GM21515 (cell line): ENCODE measurements around the gene C11orf52.

Experiments used
- ATAC-seq: cut with Tn5 transposase; IDR thresholded peaks from one replicate; pipeline ENCODE4 v1.9.1; 2021; ENCODE audit not compliant: unreplicated experiment

The C11orf52 gene

DNA sequence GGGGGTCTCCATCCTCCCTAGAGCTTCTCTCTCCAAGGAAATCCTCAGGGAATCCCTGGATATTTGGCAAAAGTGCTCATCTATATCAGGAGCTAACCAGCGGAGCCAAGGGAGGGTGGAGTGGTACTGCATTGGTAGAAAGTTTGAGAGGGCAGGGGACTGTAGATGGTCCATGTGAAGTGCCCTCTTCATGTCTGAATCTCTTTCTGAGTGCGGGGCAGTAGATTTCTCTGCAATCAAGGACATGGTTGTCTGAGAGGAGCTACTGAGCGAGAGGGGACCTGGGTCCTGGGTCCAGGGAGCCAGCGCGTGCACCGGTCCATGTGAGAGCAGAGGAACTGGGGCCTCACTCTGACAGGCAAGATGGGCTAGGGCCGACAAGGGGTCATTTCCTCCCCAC, 19.1 kb downstream of the C11orf52 start:
- no peak for ATAC-seq

DNA sequence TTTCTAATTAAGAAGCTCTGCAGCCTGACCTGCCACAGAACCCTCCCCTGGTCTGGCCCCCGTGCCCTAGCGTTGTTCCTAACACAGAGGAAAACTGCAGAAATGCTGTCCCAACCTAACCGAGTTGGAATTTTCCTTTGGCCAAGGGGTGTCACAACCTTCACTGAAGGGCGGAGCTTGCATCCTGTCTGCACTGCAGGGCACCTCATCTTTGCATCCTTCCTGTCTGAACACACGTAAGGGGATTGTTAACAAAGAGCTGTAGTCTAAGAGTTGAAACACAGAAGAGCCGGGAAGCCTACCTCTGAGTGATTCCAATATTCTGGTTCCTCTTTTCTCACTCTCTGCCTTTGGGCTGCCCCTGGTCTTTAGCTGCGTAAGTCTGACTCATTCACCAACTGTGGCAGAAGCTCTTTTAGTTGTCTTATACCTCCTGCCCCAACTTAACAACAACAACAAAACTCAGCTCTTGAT, 20.0 kb downstream of the C11orf52 start:
- peak; percentile 85 for ATAC-seq

DNA sequence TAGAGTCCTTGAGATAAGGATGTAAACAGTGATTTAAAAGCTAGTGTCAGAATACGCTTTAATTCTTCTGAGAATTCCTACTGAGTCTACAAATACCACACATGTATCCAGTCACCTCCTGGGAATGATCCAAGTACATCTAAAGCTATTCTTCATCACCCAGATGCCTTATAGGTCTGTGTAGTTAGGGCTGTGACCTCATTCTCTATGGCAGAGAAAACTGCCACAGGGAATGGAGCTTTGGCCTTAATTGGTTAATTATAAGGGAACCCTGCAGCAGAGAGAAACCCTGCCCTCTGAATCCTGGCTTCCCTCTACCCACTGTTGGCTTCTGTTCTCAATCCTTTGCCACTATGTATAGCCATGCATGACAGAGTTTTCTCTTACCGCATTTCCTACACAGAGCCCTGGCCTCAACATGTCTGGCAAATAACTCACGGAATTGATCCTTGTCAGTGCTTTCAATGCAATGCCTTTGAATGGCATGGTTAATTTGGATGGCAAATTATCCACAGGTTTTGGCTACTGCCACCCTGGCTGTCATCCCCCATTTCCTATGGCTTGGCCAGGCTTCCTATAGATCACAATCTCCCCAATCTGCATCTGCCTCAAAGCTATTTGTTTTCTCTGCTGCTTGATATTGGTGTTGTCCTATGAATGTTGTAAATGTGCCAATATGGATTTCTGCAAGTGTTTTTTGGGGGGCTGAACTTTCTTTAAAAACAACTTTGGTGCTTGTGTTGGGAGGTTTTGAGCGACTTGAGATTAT, 21.3 kb downstream of the C11orf52 start:
- no peak for ATAC-seq

DNA sequence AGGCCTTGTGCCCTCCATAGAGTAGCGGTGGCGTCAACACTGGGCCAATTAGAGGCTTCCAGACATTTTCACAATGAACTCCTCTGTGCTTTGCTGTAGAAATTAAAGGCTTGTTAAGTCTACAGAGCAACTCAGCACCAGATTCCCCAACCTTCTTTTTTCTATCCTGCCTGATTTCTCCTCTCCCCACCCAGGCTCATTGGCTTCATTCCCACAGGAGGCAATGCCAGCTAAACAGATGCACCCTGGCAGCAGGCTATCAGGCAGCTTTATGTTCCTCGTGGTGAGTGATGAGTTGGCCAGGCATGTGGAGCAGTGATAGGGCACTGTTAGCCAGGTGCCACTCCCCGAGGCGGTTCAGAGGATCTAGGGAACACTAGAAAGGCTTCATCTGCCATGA, 23.2 kb downstream of the C11orf52 start:
- ATAC-seq, result no peak

DNA sequence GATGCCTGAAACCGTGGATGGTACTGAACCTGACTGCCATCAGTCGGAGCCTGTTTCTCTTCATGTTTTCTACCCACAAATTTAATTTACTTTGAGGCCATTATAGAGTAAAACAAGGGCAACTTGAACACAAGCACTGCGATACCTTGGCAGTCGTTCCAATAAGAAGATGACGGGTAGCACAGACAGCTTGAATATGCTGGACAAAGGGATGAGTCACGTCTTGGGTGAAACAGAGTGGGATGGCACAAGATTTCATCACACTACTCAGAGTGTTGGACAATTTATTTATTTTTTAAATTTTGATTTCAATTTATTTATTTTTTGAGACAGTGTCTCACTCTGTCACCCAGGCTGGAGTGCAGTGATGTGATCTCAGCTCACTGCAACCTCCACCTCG, 24.1 kb downstream of the C11orf52 start:
- no peak for ATAC-seq

DNA sequence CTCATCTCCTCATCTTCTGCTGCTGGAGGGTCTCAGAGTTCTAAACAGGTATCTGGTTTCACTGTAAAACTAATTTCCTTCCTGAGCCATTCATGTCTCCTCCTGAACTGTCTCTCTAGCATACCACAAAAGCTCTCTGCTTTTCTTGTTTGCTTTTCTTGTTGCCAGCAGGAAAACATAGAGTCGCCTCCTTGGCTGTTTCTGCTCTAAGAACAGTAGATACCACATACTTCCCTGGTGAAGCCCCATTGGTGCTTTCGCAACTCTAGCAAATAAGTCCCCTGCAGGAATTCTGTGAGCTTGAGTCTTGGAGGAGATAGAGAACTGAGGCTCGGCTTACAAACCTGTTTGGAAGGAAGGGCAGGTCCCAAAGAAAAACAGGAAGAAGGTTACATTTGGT, 25.4 kb downstream of the C11orf52 start:
- no peak for ATAC-seq

DNA sequence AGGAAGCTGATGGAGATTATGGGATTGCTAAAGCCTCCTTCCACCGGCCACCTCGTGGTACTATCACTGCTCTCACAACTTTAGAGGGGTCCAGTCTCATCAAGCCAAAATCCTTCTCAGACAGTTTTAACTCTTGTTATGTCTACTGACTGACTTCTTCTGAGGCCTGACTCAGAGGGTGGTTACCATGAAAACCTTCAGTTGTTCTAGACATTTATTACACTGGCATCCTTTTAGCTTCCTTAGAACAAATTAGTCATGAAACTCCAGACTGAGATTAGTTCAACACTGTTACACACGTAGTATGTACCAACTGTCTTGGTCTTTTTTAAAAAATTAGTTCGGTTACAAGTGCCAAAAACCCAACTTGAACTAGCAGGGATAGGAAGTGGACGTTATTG, 25.9 kb downstream of the C11orf52 start:
- ATAC-seq, result no peak

DNA sequence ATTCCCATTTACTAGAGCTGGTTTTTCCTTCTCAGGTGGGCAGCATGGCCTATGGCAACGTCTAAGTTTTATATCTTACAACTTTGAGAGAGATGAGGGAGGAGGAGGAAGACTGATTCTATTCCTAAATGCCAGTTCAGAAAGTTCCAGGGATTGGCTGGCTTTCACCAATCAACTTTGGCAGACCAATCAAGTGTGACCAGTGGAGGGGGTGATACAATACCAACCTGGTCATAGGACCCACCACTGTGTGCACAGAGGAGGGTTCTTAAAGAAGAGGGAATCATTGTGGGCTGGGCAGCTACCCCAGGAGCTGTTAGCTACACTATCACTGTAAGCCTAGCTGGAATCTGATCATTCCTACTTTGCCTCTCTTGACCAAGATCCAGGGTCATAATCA, 26.5 kb downstream of the C11orf52 start:
- ATAC-seq, result no peak

DNA sequence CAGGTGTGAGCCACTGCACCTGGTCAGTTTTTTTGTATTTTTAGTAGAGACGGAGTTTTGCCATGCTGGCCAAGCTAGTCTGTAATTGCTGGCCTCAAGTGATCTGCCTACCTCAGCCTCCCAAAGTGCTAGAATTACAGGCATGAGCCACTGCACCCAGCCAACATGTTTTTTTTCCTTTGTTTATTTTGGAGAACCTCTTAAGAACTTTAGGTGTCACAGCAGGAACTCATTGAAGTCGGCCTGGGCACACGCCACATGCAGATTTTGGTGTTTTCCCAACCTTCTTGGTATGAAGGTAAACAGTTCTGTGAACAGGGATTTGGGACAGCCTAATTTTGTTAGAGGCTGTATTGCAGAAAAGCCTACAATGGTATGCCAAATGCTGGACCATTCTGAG, 27.8 kb downstream of the C11orf52 start:
- ATAC-seq, result no peak

DNA sequence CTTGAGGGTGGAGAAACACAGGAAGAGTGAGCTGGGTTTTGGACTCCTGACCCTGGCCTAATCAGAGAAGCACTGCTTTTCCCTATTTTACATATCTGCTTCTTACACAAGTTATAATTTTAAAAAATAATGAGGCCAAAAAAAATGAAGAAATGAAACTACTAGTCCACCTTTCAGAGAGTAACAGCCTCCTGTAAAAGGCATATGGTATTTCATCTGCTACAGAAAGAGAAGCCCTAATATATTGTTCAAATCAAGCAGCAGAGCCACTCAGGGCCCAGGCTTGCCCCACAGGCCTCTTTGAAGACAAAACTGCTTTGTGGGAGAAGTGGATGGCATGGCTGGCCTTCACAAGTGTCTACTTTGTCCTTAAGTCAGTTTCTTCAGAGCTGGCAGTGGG, 28.4 kb downstream of the C11orf52 start:
- ATAC-seq, result peak; percentile 58

DNA sequence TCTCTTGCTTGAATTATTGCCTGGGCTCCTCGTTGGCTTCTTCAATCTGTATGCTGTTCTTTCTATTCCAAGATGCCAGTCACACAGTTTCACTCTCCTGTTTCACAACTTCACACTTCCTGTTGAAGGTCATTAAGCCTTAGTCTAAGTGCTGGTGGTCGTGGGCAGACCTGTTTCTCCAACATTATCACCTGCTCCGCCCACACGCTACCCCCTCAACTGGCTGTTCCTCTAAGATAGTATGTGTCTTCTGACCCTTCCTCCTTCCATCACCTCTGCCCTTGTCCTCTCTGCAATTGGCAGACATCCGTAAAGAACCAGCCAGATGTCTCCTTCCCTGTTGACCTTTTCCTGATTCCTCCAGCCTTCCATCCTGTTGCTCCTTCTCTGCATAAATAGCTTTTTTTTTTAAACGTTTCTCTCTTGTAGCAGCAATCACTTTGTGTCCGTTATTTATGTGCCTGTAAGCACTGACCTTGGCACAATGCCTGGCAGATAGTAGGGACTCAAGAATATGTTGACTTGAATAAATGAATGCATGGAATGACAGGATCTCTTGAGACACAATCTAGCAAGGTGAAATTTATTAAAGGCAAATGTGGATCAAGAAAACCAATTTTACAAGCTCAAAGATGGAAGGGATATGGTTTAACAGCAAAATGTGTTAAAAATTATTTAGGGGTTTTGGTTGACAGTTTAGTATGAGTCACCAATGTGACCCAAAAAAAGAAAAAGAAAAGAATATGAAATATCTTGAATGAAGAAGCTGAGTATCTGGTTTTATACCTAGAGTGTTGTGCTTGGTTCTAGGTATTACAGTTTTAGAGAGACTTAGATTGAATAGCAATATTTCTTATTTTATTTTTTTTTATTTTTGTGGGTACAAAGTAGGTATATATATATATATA, 31.1 kb downstream of the C11orf52 start:
- ATAC-seq, result no peak

DNA sequence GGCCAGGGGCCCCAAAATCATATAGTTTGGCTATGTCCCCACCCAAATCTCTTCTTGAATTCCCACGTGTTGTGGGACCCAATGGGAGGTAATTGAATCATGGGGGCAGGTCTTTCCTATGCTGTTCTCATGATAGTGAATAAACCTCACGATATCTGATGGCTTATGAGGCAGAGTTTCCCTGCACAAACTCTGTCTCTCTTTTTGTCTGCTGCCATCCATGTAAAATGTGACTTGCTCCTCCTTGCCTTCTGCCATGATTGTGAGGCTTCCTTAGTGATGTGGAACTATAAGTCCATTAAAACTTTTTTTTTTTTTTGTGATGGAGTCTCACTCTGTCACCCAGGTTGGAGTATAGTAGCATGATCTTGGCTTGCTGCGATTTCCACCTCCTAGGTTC, 32.9 kb downstream of the C11orf52 start:
- ATAC-seq, result no peak

DNA sequence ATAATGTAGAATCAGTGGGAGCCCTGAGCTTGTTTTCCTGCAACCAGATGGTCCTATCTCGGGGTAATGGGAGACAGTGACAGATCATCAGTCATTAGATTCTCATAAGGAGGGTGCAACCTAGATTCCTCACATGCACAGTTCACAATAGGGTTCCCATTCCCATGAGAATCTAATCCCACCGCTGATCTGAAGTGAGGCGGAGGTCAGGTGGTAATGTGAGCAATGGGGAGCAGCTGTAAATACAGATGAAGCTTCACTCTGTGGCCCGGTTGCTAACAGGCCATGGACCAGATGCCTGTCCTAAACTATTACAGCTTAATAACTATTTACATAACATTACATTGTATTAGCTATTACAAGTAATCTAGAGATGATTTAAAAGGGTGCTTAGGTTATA, 35.4 kb downstream of the C11orf52 start:
- ATAC-seq, result no peak

DNA sequence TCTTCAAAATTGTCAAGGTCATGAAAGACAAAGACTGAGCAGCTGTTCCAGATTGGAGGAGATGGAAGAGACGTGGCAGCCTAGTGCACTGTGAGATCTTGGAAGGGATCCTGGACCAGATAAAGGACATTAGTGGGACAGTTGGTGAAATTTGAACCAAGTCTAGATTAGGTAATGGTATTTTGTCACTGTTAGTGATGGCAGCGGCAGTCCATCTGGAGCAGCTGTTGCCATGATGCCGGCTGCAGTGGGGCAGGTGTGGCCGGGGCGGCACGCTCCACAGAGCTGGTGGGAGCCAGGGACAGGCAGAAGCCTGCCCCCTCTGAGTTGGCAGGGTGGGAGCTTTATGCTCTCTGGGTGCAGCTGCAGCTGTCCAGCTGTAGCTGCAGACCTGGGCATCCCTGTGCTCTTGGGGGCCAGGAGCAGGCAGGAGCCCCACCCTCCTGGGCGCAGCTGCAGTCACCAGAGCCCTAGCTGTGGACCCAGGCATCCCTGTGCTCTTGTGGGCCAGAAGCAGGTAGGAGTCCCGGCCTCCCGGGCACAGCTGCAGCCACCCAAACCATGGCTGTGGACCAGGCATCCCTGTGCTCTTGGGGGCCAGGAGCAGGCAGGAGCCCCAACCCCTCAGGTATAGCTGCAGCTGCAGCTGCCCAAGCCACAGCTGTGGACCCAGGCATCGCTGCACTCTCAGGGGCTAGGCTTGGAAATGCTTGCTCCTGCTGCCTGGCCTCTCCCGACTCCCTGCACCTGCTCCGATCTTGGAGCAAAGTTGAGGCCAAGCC, 39.1 kb downstream of the C11orf52 start:
- no peak for ATAC-seq

DNA sequence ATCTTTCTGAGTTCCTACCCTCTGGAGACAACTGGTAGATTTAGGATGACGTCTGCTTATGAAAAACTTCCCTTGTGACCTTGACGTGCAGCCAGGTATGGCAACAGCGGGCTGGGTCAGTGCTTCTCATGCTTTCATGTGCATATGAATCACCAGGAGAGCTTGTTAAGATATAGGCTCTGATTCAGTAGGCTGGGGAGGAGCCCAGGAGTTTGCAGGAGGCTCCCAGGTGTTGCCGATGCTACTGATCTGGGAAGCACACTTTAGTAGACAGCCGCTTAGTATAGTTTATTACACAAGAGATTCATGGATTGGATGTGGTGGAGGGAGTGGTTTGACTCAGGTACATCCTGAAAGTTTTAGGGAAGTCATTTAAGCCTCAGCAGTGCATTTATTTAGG, 42.2 kb downstream of the C11orf52 start:
- ATAC-seq, result no peak

DNA sequence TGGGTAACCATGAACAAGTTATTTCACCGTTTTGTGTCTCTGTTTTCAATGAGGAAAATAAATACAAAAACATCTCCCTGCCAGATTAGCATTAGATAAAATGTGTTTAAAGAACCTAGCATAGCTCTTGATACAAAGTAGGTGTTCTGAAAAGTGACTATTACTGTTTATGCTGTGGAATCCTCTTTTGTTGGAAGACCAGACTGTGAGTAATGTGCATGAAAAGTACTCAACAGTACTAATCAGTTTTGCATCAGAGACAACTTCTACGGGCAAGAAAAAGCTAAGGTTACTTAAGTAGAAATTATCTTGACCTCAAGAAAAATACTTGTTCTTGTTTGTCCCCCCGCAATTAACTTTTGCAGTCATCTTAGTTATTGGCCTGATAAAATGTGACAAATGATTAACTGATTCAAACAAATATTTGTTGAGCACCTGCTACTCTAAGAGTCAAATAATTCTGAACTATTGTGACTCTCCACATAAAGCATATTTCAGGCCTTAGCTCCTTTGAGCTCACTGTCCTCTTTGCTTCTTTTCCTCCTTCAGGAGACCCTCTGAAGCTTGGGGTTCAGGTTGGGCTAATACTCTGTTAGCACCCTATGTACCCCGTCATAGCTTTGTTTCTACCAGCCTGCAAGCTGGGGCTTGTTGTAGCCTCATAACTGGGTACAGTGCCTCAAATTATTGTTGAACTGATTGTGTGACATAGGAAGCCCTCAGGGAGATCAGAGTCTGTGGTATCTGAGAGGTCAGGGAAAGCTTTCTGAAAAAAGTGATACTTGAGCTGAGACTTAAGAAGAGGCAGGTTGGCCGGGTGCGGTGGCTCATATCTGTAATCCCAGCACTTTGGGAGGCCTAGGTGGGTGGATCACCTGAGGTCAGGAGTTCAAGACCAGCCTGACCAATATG, 42.9 kb downstream of the C11orf52 start:
- no peak for ATAC-seq

DNA sequence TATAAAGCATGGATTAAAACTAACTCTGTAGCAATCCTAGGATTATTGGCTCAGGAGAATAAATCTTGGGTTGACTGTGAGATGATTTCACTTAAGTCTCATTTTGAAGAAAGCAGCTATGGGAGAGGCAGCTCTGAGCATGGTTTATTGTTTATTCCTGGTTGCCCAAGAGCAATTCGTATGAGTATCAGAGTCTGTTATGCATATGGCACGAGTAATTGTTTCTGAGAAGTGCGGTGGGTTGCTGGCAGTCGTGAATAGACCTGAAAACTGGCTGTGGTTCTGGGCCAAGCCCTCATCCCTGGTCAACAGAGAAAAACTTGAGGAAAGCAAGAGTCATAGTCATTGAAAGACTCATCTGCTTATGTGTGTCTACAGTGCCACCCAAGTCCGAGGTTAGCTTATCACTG, 45.2 kb downstream of the C11orf52 start:
- ATAC-seq, result no peak

DNA sequence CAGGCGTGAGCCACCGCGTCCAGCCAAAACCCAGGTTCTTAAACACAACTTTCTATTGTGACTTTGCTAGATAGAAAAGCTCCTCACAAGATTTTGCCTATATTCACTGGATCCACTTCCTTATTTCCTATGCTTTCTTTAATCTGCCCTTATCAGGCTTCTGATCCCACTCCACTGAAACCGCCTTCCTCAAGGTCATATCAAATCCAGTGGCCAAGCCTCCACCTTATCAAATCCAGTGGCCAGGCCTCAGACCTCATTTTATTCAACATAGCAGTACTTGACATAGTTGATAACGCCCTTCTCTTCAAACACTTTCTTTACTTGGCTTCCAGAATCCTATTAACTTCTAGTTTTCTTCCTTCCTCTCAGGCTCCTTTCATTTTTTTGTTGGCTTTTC, 48.0 kb downstream of the C11orf52 start:
- no peak for ATAC-seq

DNA sequence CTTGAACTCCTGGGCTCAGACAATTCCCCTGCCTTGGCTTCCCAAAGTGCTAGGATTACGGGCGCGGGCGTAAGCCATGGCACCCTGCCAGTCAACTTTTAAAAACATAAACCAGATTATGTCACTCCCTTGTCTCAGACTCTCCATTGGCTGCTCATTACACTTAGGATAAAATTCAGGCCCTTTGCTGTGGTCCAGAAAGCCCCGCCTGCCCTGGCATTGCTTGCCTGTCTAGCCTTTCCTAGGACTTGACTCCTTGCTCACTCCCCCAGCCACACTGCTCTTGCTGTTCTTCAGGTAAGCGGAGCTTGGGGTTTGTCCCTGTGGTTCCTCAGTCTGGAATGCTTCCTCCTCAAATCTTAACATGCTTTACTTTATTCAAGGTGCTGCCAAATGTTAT, 48.9 kb downstream of the C11orf52 start:
- no peak for ATAC-seq

DNA sequence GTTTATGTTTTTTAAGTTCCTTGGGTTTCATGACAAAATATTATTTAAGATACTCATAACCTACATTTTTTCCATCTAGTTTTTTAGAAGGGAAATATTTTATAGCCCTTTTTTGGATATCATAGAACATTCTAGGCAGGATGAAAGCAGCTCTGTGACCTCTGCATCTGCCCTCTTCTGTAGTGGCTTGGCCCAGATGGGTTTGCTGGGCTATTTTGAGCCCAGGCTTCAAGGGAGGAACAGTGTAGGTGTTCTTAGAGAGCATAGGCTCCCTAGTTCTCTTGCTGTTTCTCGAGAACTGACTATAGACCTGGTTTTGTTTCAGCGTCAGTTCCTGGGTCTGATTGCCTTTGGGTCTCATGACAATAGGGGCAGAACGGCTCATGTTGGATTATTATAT, 50.6 kb downstream of the C11orf52 start:
- ATAC-seq, result no peak
